Nephron (organoid): ENCODE results near the gene IQSEC1.

Experiments
- H3K27ac Mint-ChIP-seq, 3 experiments: 2 replicates each; pipeline ENCODE4 v1.8.0; 2020; ENCODE audit warnings: mixed read lengths in 3 of 3, mild to moderate bottlenecking in 2 of 3, moderate library complexity in 1 of 3
- H3K27me3 Mint-ChIP-seq: 2 replicates; pipeline ENCODE4 v1.8.0; 2021; ENCODE audit warnings: low read depth, mild to moderate bottlenecking, moderate library complexity, mixed read lengths
- H3K36me3 Mint-ChIP-seq: 2 replicates; pipeline ENCODE4 v1.8.0; 2020; ENCODE audit warnings: low read depth, mixed read lengths
- H3K4me1 Mint-ChIP-seq: 2 replicates; pipeline ENCODE4 v1.8.0; 2020; ENCODE audit warnings: mixed read lengths
- H3K4me3 Mint-ChIP-seq, 3 experiments: 2 replicates each; pipeline ENCODE4 v1.8.0; 2020; ENCODE audit warnings: mild to moderate bottlenecking in 3 of 3, mixed read lengths in 3 of 3, moderate library complexity in 2 of 3
- H3K9me3 Mint-ChIP-seq: 2 replicates; pipeline ENCODE4 v1.8.0; 2020; ENCODE audit warnings: mixed read lengths
- TF ChIP-seq, protein P1 (sequence below), 3 experiments: fragments of 200-600 bp; sonication (generic); IDR thresholded peaks; one replicate each; pipeline ENCODE4 v1.5.0; 2021; ENCODE audit warnings: antibody characterized with exemption in 3 of 3; ENCODE audit not compliant: unreplicated experiment in 3 of 3

Gene IQSEC1

DNA sequence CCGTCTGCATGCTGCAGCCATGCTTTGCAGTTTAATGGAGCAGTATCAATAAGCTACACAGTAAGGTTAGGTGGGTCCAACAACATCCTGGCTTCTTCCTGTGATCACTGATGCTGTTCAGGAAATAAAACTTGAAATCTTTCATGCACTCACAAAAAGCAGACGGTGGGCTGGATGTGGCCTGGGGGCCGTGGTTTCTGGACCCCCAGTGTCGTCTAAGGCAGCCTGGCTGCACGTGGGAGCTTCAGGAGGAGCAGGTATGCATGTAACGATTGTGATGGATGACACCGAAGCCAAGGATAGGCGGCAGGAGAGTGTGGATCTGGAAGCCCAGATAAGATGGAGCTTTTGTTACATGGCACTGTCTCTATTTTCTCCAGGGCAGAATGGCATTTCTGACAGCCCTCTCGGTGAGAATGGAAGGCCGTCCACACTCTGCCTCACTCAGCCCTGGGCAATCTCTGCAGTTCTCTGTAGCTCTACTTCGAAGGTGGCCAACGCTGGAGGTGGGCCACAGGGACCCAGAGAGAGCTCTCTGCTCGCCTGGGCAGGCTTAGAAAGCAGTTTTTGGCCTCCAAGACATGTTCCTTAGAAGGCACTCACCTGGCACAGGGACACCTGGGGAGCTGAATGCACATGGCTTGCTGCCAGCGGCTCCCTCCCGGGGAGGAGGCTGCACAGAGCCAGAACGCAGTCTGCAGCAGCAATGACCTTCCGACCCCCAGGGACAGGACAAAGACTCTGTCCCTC lies 46.4 kb upstream of the IQSEC1 start:
- Mint-ChIP-seq H3K27me3 (peaks cover 31% of the 10 kb centered on the region), H3K4me1 (no peaks in the 10 kb centered on the region), H3K4me3 (no peak overlapping the region), H3K9me3 (no peaks in the 10 kb centered on the region), H3K36me3 (no peaks in the 10 kb centered on the region), H3K27ac (no peak overlapping the region)
- TF ChIP-seq, protein P1, sequence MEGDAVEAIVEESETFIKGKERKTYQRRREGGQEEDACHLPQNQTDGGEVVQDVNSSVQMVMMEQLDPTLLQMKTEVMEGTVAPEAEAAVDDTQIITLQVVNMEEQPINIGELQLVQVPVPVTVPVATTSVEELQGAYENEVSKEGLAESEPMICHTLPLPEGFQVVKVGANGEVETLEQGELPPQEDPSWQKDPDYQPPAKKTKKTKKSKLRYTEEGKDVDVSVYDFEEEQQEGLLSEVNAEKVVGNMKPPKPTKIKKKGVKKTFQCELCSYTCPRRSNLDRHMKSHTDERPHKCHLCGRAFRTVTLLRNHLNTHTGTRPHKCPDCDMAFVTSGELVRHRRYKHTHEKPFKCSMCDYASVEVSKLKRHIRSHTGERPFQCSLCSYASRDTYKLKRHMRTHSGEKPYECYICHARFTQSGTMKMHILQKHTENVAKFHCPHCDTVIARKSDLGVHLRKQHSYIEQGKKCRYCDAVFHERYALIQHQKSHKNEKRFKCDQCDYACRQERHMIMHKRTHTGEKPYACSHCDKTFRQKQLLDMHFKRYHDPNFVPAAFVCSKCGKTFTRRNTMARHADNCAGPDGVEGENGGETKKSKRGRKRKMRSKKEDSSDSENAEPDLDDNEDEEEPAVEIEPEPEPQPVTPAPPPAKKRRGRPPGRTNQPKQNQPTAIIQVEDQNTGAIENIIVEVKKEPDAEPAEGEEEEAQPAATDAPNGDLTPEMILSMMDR (IDR thresholded peaks at IDR 0.05; ENCODE audit: unreplicated experiment in 3 of 3) = no peak

DNA sequence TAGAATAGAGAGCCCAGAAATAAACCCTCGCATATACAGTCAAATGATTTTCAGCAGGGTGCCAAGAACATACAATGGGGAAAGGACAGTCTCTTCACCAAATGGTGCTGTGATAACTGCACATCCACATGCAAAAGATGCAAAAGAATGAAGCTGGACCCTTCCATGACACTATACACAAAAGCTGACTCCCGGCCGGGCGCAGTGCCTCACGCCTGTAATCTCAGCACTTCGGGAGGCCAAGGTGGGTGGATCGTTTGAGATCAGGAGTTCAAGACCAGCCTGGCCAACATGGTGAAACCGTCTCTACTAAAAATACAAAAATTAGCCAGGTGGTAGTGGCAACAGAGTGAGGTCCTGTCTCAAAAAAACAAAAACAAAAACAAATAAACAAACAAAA lies 43.2 kb upstream of the IQSEC1 start:
- peaks cover 46% of the 10 kb centered on the region for H3K27me3 Mint-ChIP-seq
- H3K9me3 Mint-ChIP-seq = no peaks in the 10 kb centered on the region
- no peak overlapping the region for H3K4me3 Mint-ChIP-seq
- H3K36me3 Mint-ChIP-seq = no peaks in the 10 kb centered on the region
- H3K27ac Mint-ChIP-seq = no peak overlapping the region
- H3K4me1 Mint-ChIP-seq = no peaks in the 10 kb centered on the region
- TF ChIP-seq, protein P1 (IDR thresholded peaks at IDR 0.05; ENCODE audit: unreplicated experiment in 3 of 3) = no peak

DNA sequence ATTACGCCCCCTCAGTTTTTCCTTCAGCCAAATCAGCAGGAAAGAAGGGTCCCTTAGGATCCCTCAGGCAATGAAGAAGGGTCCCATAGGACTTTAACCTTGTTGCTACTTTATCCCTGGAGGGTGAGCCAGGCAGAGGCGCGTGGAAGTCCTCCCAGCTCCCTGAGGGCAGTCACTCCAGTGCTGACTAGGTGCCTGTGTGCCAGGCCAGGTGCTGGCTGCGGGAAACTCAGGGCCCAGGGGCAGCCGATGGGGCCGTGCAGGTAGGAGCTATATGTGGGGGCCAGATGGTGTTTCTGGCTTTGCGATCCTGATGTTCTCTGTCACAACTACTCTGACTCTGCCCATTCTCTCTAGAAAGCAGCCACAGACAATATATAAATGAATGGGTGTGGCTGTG lies 42.8 kb upstream of the IQSEC1 start:
- Mint-ChIP-seq H3K36me3 (no peaks in the 10 kb centered on the region), H3K27ac (no peak overlapping the region), H3K9me3 (no peaks in the 10 kb centered on the region), H3K27me3 (peaks cover 46% of the 10 kb centered on the region), H3K4me3 (no peak overlapping the region), H3K4me1 (no peaks in the 10 kb centered on the region)
- TF ChIP-seq, protein P1 (IDR thresholded peaks at IDR 0.05; ENCODE audit: unreplicated experiment in 3 of 3) = no peak

- H3K36me3 Mint-ChIP-seq = no peaks in the 10 kb centered on the region
- peaks cover 4% of the 10 kb centered on the region for H3K4me1 Mint-ChIP-seq
- no peak overlapping the region for H3K27ac Mint-ChIP-seq
- TF ChIP-seq, protein P1 (IDR thresholded peaks at IDR 0.05; ENCODE audit: unreplicated experiment in 3 of 3) = no peak
- peaks cover 48% of the 10 kb centered on the region for H3K27me3 Mint-ChIP-seq
- H3K4me3 Mint-ChIP-seq = no peak overlapping the region
- H3K9me3 Mint-ChIP-seq = no peaks in the 10 kb centered on the region
These were observed 42.3 kb upstream of the IQSEC1 start for GRCh38 chr3:13115576-13115910.

DNA sequence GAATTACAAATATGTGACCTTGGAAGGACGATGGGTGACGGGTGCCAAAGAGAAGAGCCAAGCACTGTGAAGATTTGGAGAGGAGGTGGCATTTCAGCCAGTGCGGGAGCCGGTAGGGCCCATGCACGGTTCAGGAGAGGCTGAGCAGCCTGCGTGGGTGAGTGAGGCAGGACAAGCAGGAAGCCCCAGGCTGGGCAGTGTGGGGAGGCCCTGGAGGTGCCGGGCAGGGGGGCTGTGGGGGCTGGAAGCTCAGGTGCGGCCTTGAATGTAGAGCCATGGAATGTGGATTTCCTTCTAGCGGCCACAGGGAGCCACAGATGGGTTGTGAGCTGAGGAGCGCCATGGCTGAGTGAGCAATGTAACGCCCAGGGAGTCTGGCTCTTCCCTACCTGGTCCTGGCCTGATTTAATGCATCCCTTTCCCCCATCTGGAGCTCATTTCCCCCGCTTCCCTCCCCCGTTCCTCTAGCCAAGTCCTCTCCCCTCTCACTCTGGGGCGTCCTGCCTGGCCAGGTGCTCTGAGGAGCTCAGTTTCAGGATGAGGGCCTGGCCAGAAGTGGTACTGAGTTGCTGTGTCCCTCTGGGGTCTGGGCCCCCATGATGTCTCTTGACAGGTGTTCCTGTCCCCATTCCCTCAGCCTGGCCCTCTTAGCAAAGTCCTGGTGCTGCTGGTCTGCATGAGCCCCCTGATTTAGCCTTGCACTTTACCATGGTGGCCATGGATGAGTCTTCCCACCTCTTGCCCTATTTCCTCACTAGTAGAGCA lies 41.8 kb upstream of the IQSEC1 start:
- H3K27me3 Mint-ChIP-seq = peaks cover 44% of the 10 kb centered on the region
- H3K27ac Mint-ChIP-seq = no peak overlapping the region
- TF ChIP-seq, protein P1 (IDR thresholded peaks at IDR 0.05; ENCODE audit: unreplicated experiment in 3 of 3) = no peak
- H3K9me3 Mint-ChIP-seq = no peaks in the 10 kb centered on the region
- no peaks in the 10 kb centered on the region for H3K36me3 Mint-ChIP-seq
- H3K4me1 Mint-ChIP-seq = peaks cover 5% of the 10 kb centered on the region
- H3K4me3 Mint-ChIP-seq = no peak overlapping the region
